Chondrocyte (in vitro differentiated cells): Measurements from ENCODE around the gene LIPI. TPM values are rescaled to one million over a fixed set of nuclear protein-coding genes. Genes with fewer than 3 reads are reported as not detected.

Experiments used
- DNase-seq: peaks from one replicate; pipeline ENCODE4 v3.0.0; 2021; ENCODE audit warnings: mixed read lengths, low spot score
- H3K27ac Mint-ChIP-seq: one replicate; pipeline ENCODE4 v1.8.0; 2021; ENCODE audit warnings: mild to moderate bottlenecking, moderate library complexity, mixed read lengths; ENCODE audit not compliant: unreplicated experiment
- H3K27me3 Mint-ChIP-seq: 2 replicates; pipeline ENCODE4 v1.8.0; 2021; ENCODE audit warnings: low read depth, mixed read lengths
- H3K36me3 Mint-ChIP-seq: 2 replicates; pipeline ENCODE4 v1.8.0; 2021; ENCODE audit warnings: low read depth, mixed read lengths
- H3K4me1 Mint-ChIP-seq: 2 replicates; pipeline ENCODE4 v1.8.0; 2021; ENCODE audit warnings: low read depth, mild to moderate bottlenecking, mixed read lengths
- H3K4me3 Mint-ChIP-seq: one replicate; pipeline ENCODE4 v1.8.0; 2021; ENCODE audit warnings: mild to moderate bottlenecking, moderate library complexity, mixed read lengths; ENCODE audit not compliant: unreplicated experiment
- H3K9me3 Mint-ChIP-seq: 2 replicates; pipeline ENCODE4 v1.8.0; 2021; ENCODE audit warnings: low read depth, mixed read lengths
- CTCF ChIP-seq: fragments of 200-600 bp; sonication (generic); IDR thresholded peaks from 2 replicates; pipeline ENCODE4 v1.5.0; 2021; ENCODE audit warnings: antibody characterized with exemption, mild to moderate bottlenecking, moderate library complexity
- total RNA-seq: library from RNA; stranded (reverse); gene quantifications from 3 replicates; pipeline ENCODE4 v1.2.1, GENCODE V29; 2021

LIPI gene
- total RNA-seq, 1 donor from 2014 or later: not detected

GRCh38 chr21:14075346-14076142 is 135.2 kb downstream of the LIPI start:
- H3K36me3 Mint-ChIP-seq: no peaks in the 10 kb centered on the region
- TF ChIP-seq CTCF: no peak
- DNase-seq: no peak
- no peak overlapping the region for H3K4me3 Mint-ChIP-seq
- no peaks in the 10 kb centered on the region for H3K4me1 Mint-ChIP-seq
- H3K9me3 Mint-ChIP-seq: peaks cover 26% of the 10 kb centered on the region
- H3K27ac Mint-ChIP-seq: no peak overlapping the region
- H3K27me3 Mint-ChIP-seq: no peaks in the 10 kb centered on the region

GRCh38 chr21:14074177-14074576 is 136.6 kb downstream of the LIPI start:
- H3K9me3 Mint-ChIP-seq: peaks cover 25% of the 10 kb centered on the region
- no peaks in the 10 kb centered on the region for H3K36me3 Mint-ChIP-seq
- DNase-seq: no peak
- no peak for TF ChIP-seq CTCF
- no peak overlapping the region for H3K27ac Mint-ChIP-seq
- no peak overlapping the region for H3K4me3 Mint-ChIP-seq
- no peaks in the 10 kb centered on the region for H3K27me3 Mint-ChIP-seq
- H3K4me1 Mint-ChIP-seq: no peaks in the 10 kb centered on the region

GRCh38 chr21:14073615-14074014 is 137.1 kb downstream of the LIPI start:
- no peaks in the 10 kb centered on the region for H3K4me1 Mint-ChIP-seq
- no peak for TF ChIP-seq CTCF
- no peaks in the 10 kb centered on the region for H3K36me3 Mint-ChIP-seq
- H3K27ac Mint-ChIP-seq: no peak overlapping the region
- H3K4me3 Mint-ChIP-seq: no peak overlapping the region
- peaks cover 24% of the 10 kb centered on the region for H3K9me3 Mint-ChIP-seq
- no peak for DNase-seq
- H3K27me3 Mint-ChIP-seq: no peaks in the 10 kb centered on the region

GRCh38 chr21:14072761-14073535 is 137.8 kb downstream of the LIPI start:
- Mint-ChIP-seq H3K4me1 (no peaks in the 10 kb centered on the region), H3K27me3 (no peaks in the 10 kb centered on the region), H3K27ac (no peak overlapping the region), H3K4me3 (no peak overlapping the region), H3K36me3 (no peaks in the 10 kb centered on the region), H3K9me3 (peaks cover 18% of the 10 kb centered on the region)
- TF ChIP-seq CTCF: no peak
- no peak for DNase-seq

- no peak overlapping the region for H3K27ac Mint-ChIP-seq
- H3K4me1 Mint-ChIP-seq: no peaks in the 10 kb centered on the region
- H3K27me3 Mint-ChIP-seq: no peaks in the 10 kb centered on the region
Measured at GRCh38 chr21:14071902-14072734, 138.6 kb downstream of the LIPI start.

More at GRCh38 chr21:14071902-14072734, 138.6 kb downstream of the LIPI start:
- H3K36me3 Mint-ChIP-seq: no peaks in the 10 kb centered on the region
- H3K9me3 Mint-ChIP-seq: peaks cover 14% of the 10 kb centered on the region
- no peak for TF ChIP-seq CTCF
- no peak overlapping the region for H3K4me3 Mint-ChIP-seq
- DNase-seq: no peak
